BE2C (cell line): Measurements from ENCODE around the gene LGSN.

ENCODE experiments used
- DNase-seq: peaks from one replicate; pipeline ENCODE4 v3.0.0-alpha.2; 2020
- H3K27me3 ChIP-seq: fragments of 250-450 bp; sonication (Bioruptor Pico); 2 replicates; pipeline ENCODE4 v1.5.1; 2020; ENCODE audit warnings: mild to moderate bottlenecking
- H3K36me3 ChIP-seq: fragments of 250-450 bp; sonication (Bioruptor Pico); 2 replicates; pipeline ENCODE4 v1.5.1; 2020; ENCODE audit warnings: mild to moderate bottlenecking
- H3K4me1 ChIP-seq: fragments of 250-450 bp; sonication (Bioruptor Pico); 2 replicates; pipeline ENCODE4 v1.5.1; 2020
- H3K4me3 ChIP-seq: 2 replicates; pipeline ENCODE4 v1.5.1; 2011; ENCODE audit warnings: low read depth, low read length
- H3K9me3 ChIP-seq: fragments of 250-450 bp; sonication (Bioruptor Pico); 2 replicates; pipeline ENCODE4 v1.5.1; 2020
- CTCF ChIP-seq: IDR thresholded peaks from 2 replicates; pipeline ENCODE4 v1.5.1; 2012; ENCODE audit warnings: mild to moderate bottlenecking, low read depth, low read length

The LGSN gene

GRCh38 chr6:63299667-63300066 lies 20.1 kb downstream of the LGSN start:
- H3K36me3 ChIP-seq, result no peaks in the 10 kb centered on the region
- H3K9me3 ChIP-seq, result no peaks in the 10 kb centered on the region
- no peaks in the 10 kb centered on the region for H3K27me3 ChIP-seq
- H3K4me3 ChIP-seq, result no peak overlapping the region
- no peak for DNase-seq
- no peaks in the 10 kb centered on the region for H3K4me1 ChIP-seq
- no peak for TF ChIP-seq CTCF

- H3K4me3 ChIP-seq, result no peak overlapping the region
- no peaks in the 10 kb centered on the region for H3K27me3 ChIP-seq
- no peaks in the 10 kb centered on the region for H3K4me1 ChIP-seq
- TF ChIP-seq CTCF, result no peak
- H3K9me3 ChIP-seq, result no peaks in the 10 kb centered on the region
- no peak for DNase-seq
- H3K36me3 ChIP-seq, result no peaks in the 10 kb centered on the region
These were observed 24.1 kb downstream of the LGSN start for GRCh38 chr6:63295553-63296194.

- no peaks in the 10 kb centered on the region for H3K4me1 ChIP-seq
- H3K36me3 ChIP-seq, result no peaks in the 10 kb centered on the region
- H3K4me3 ChIP-seq, result no peak overlapping the region
- H3K27me3 ChIP-seq, result no peaks in the 10 kb centered on the region
- TF ChIP-seq CTCF, result no peak
- H3K9me3 ChIP-seq, result no peaks in the 10 kb centered on the region
- no peak for DNase-seq
These were observed 29.2 kb downstream of the LGSN start for GRCh38 chr6:63290492-63291058.

- H3K4me3 ChIP-seq, result no peak overlapping the region
- no peaks in the 10 kb centered on the region for H3K36me3 ChIP-seq
- DNase-seq, result no peak
- H3K9me3 ChIP-seq, result no peaks in the 10 kb centered on the region
- H3K27me3 ChIP-seq, result no peaks in the 10 kb centered on the region
- TF ChIP-seq CTCF, result no peak
- no peaks in the 10 kb centered on the region for H3K4me1 ChIP-seq
These were observed 30.4 kb downstream of the LGSN start for GRCh38 chr6:63289269-63289872.

GRCh38 chr6:63280639-63281180 lies 39.1 kb downstream of the LGSN start:
- Histone ChIP-seq H3K4me1 (no peaks in the 10 kb centered on the region), H3K27me3 (no peaks in the 10 kb centered on the region), H3K36me3 (no peaks in the 10 kb centered on the region), H3K9me3 (no peaks in the 10 kb centered on the region; the same call in 1 of the 2 replicates), H3K4me3 (no peak overlapping the region)
- no peak for TF ChIP-seq CTCF
- no peak for DNase-seq

GRCh38 chr6:63278916-63279315 lies 40.9 kb downstream of the LGSN start:
- Histone ChIP-seq H3K4me3 (no peak overlapping the region), H3K27me3 (no peaks in the 10 kb centered on the region), H3K9me3 (no peaks in the 10 kb centered on the region; the same call in 1 of the 2 replicates), H3K36me3 (no peaks in the 10 kb centered on the region), H3K4me1 (no peaks in the 10 kb centered on the region)
- no peak for DNase-seq
- TF ChIP-seq CTCF, result no peak
